Muscle of leg (tissue), 11 donors: Measurements from ENCODE around the gene STX1A. TPM values are rescaled to one million over a fixed set of nuclear protein-coding genes. Genes with fewer than 3 reads are reported as not detected.
"Not testable (repeated sequence)": the region's sequence is repeated elsewhere in the genome, so short reads cannot be mapped to it uniquely, and the experiment has no call there.

Source experiments
- DNase-seq: peaks from one replicate; pipeline ENCODE4 v3.0.0; 2013
- H3K27ac ChIP-seq: one replicate; pipeline ENCODE4 v1.5.1; 2013; ENCODE audit warnings: mild to moderate bottlenecking, low read length, control low read depth
- H3K27me3 ChIP-seq: one replicate; pipeline ENCODE4 v1.6.1; 2013; ENCODE audit warnings: low read length; ENCODE audit not compliant: control insufficient read depth, insufficient read depth
- H3K36me3 ChIP-seq: one replicate; pipeline ENCODE4 v1.6.1; 2013; ENCODE audit warnings: low read length; ENCODE audit not compliant: control insufficient read depth, insufficient read depth
- H3K4me1 ChIP-seq: one replicate; pipeline ENCODE4 v1.6.1; 2013; ENCODE audit warnings: low read length; ENCODE audit not compliant: control insufficient read depth, insufficient read depth
- H3K4me3 ChIP-seq: one replicate; pipeline ENCODE4 v1.5.1; 2013; ENCODE audit warnings: low read length, control low read depth
- H3K9me3 ChIP-seq: replicated peaks from 2 replicates; pipeline ENCODE4 v1.6.1; 2013; ENCODE audit warnings: low read depth, low read length; ENCODE audit not compliant: control insufficient read depth
- WGBS: methylation state at CpG from one replicate; pipeline ENCODE4 v1.1.5; 2013; ENCODE audit warnings: missing lambda C conversion rate; ENCODE audit not compliant: insufficient coverage; 5-methylcytosine and 5-hydroxymethylcytosine counted together
- polyA plus RNA-seq, 8 donors: library from polyadenylated mRNA; unstranded; fragments of 120-200 nt; gene quantifications; one replicate each; pipeline versions ENCODE4 v1.2.1 to v1.2.3, GENCODE V29; 2013; ENCODE audit warnings: inconsistent platforms in 1 of 8, low replicate concordance in 1 of 8; ENCODE audit not compliant: insufficient read length in 8 of 8, insufficient read depth in 1 of 8
- total RNA-seq: library from RNA; stranded (reverse); fragments of 120-200 nt; gene quantifications from one replicate; pipeline ENCODE4 v1.2.4, GENCODE V29; 2013

Gene STX1A
- total and polyA plus RNA-seq, 9 donors: 6.5 to 17.9 (median 11.0) TPM

GRCh38 chr7:73671857-73672445, 47.5 kb downstream of the STX1A start:
- 89% methylated on average over 13 of the region's 15 CpGs for WGBS
- no peaks in the 10 kb centered on the region for H3K9me3 ChIP-seq
- H3K36me3 ChIP-seq: peaks cover 4% of the 10 kb centered on the region
- no peak for DNase-seq
- H3K27me3 ChIP-seq: peaks cover 6% of the 10 kb centered on the region
- H3K27ac ChIP-seq: no peak overlapping the region
- no peak overlapping the region for H3K4me3 ChIP-seq
- peaks cover 19% of the 10 kb centered on the region for H3K4me1 ChIP-seq

- DNase-seq: no peak
- 27% methylated on average over 5 of the region's 12 CpGs for WGBS
- H3K4me3 ChIP-seq: no peak overlapping the region
- H3K36me3 ChIP-seq: peaks cover 4% of the 10 kb centered on the region
- H3K4me1 ChIP-seq: peaks cover 19% of the 10 kb centered on the region
- peaks cover 6% of the 10 kb centered on the region for H3K27me3 ChIP-seq
- no peaks in the 10 kb centered on the region for H3K9me3 ChIP-seq
- no peak overlapping the region for H3K27ac ChIP-seq
Observed at GRCh38 chr7:73671322-73671661, 48.2 kb downstream of the STX1A start.

- peaks cover 14% of the 10 kb centered on the region for H3K27me3 ChIP-seq
- no peak overlapping the region for H3K4me3 ChIP-seq
- H3K9me3 ChIP-seq: no peaks in the 10 kb centered on the region
- no peak for DNase-seq
- H3K4me1 ChIP-seq: peaks cover 19% of the 10 kb centered on the region
- 76% methylated on average over 9 of the region's 12 CpGs for WGBS
- no peak overlapping the region for H3K27ac ChIP-seq
- peaks cover 4% of the 10 kb centered on the region for H3K36me3 ChIP-seq
Observed at GRCh38 chr7:73669858-73670385, 49.5 kb downstream of the STX1A start.

- Histone ChIP-seq H3K9me3 (no peaks in the 10 kb centered on the region), H3K36me3 (peaks cover 4% of the 10 kb centered on the region), H3K4me1 (peaks cover 19% of the 10 kb centered on the region), H3K4me3 (no peak overlapping the region), H3K27ac (no peak overlapping the region), H3K27me3 (peaks cover 14% of the 10 kb centered on the region)
- 47% methylated on average over 17 of the region's 19 CpGs for WGBS
- DNase-seq: no peak
Observed at GRCh38 chr7:73669288-73669701, 50.2 kb downstream of the STX1A start.

GRCh38 chr7:73668886-73669230, 50.6 kb downstream of the STX1A start:
- H3K9me3 ChIP-seq: no peaks in the 10 kb centered on the region
- no peak overlapping the region for H3K27ac ChIP-seq
- peak overlapping the region; percentile 67 for H3K4me3 ChIP-seq
- WGBS: 3% methylated on average over 3 of the region's 5 CpGs
- peaks cover 19% of the 10 kb centered on the region for H3K4me1 ChIP-seq
- H3K36me3 ChIP-seq: peaks cover 4% of the 10 kb centered on the region
- DNase-seq: no peak
- peaks cover 14% of the 10 kb centered on the region for H3K27me3 ChIP-seq

GRCh38 chr7:73668103-73668885, 51.2 kb downstream of the STX1A start:
- DNase-seq: peak; percentile 23
- Histone ChIP-seq H3K4me3 (peak overlapping the region; percentile 67), H3K27me3 (peaks cover 14% of the 10 kb centered on the region), H3K4me1 (peaks cover 19% of the 10 kb centered on the region), H3K27ac (no peak overlapping the region), H3K36me3 (peaks cover 4% of the 10 kb centered on the region), H3K9me3 (no peaks in the 10 kb centered on the region)
- under 1% methylated on average over 38 of the region's 52 CpGs for WGBS

- peaks cover 14% of the 10 kb centered on the region for H3K27me3 ChIP-seq
- DNase-seq: peak; percentile 95
- no peak within 1 kb of the TSS for H3K27ac ChIP-seq
- H3K9me3 ChIP-seq: no peaks in the 10 kb centered on the region
- 2% methylated on average over 71 of the region's 79 CpGs for WGBS
- H3K36me3 ChIP-seq: peaks cover 4% of the 10 kb centered on the region
- peak within 1 kb of the TSS; percentile 67 for H3K4me3 ChIP-seq
- peaks cover 19% of the 10 kb centered on the region for H3K4me1 ChIP-seq
Observed at GRCh38 chr7:73667344-73668102, 51.9 kb downstream of the STX1A start, which contains the start of gene VPS37D. TSS of gene VPS37D (plus strand) at chr7:73667831. CDS start at chr7:73667959, 128 bp downstream.

GRCh38 chr7:73663033-73663432, 56.4 kb downstream of the STX1A start:
- DNase-seq: no peak
- H3K9me3 ChIP-seq: no peaks in the 10 kb centered on the region
- H3K27me3 ChIP-seq: peaks cover 12% of the 10 kb centered on the region
- no peak overlapping the region for H3K4me3 ChIP-seq
- no peaks in the 10 kb centered on the region for H3K36me3 ChIP-seq
- H3K4me1 ChIP-seq: peaks cover 3% of the 10 kb centered on the region
- no peak overlapping the region for H3K27ac ChIP-seq

GRCh38 chr7:73660594-73660993, 58.9 kb downstream of the STX1A start:
- not testable (repeated sequence) for H3K4me3 ChIP-seq, H3K36me3 ChIP-seq, H3K9me3 ChIP-seq, H3K4me1 ChIP-seq, DNase-seq, H3K27ac ChIP-seq, H3K27me3 ChIP-seq
- 40% methylated on average over 1 of the region's 4 CpGs for WGBS

- no peak for DNase-seq
- Histone ChIP-seq H3K27ac (no peak overlapping the region), H3K4me1 (no peaks in the 10 kb centered on the region), H3K27me3 (no peaks in the 10 kb centered on the region), H3K36me3 (no peaks in the 10 kb centered on the region), H3K4me3 (no peak overlapping the region), H3K9me3 (no peaks in the 10 kb centered on the region)
- 55% methylated on average over 5 of the region's 8 CpGs for WGBS
Observed at GRCh38 chr7:73659983-73660382, 59.5 kb downstream of the STX1A start.
